ENCODE data around the gene ENGASE.

- TF ChIP-seq CTCF (IDR thresholded peaks at IDR 0.05) (no peak), POLR2A (IDR thresholded peaks at IDR 0.05) (no peak)
Measured at GRCh38 chr17:79112471-79112870, 37.8 kb downstream of the ENGASE start.

Measured in testis (tissue), 2 donors.